HS-5 (cell line): ENCODE measurements around the gene CD4.

Source experiments
- DNase-seq: peaks from one replicate; pipeline ENCODE4 v3.0.0-alpha.2; 2012; ENCODE audit warnings: low read depth

Gene CD4

DNA sequence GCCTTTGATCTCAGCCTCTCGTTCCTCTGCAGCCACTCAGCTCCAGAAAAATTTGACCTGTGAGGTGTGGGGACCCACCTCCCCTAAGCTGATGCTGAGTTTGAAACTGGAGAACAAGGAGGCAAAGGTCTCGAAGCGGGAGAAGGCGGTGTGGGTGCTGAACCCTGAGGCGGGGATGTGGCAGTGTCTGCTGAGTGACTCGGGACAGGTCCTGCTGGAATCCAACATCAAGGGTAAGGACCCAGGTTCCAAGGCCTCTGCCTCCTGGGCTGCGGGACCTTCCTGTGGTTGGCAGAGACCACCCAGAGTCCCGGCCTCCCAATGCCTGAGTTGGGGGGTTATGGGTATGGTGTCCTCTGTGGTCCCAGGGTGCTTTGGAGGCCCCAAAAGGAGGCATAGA, 27.8 kb downstream of the CD4 start:
- DNase-seq, result no peak

DNA sequence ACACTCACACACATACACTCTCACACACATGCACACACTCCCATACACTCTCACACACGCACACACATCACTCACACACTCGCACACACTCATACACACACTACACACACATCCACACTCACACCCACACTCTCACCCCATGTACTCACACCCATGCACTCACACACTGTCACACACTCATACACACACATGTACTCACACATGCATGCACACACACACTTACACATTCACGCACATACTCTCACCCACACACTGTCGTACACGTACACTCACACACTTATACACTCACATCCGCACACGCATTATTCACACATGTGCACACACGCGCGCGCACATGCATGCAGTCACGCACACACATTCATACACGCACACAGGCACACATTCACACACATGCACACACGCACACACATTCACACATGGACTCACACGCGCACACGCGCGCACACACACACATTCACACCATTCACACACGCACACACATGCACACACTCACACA, 28.4 kb downstream of the CD4 start:
- no peak for DNase-seq

DNA sequence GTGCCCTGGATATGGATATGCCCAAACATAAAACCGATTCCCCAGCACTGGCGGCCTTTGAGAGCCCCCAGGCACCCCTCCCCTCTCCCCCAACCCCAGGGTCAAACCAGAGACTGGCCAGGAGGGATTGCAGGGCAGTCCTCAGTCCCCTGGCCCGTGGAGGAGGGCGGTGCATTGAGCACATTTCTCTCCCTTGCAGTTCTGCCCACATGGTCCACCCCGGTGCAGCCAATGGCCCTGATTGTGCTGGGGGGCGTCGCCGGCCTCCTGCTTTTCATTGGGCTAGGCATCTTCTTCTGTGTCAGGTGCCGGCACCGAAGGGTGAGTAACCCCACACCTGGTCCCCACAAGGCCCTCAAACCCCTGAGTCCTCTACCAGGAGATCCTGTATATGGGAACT, 28.9 kb downstream of the CD4 start:
- DNase-seq, result no peak

DNA sequence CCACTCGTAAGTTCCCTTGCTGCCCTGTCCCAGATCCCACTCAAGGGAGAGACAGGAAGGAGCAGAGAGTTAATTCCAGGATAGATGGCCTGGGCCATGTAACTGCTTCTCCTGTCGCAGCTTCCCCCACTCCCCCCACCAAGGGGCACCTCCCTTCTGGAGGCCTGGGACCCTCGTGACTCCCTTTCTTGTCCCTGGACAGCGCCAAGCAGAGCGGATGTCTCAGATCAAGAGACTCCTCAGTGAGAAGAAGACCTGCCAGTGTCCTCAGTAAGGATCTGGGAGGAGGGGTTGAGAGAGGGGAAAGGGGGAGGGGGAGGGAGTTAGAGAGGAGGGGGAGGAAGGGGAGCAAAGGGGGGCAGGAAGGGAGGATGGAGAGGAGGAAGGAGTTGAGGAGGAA, 29.3 kb downstream of the CD4 start:
- DNase-seq, result no peak

- no peak for DNase-seq
Measured at GRCh38 chr12:6819106-6820030, 30.0 kb downstream of the CD4 start.

DNA sequence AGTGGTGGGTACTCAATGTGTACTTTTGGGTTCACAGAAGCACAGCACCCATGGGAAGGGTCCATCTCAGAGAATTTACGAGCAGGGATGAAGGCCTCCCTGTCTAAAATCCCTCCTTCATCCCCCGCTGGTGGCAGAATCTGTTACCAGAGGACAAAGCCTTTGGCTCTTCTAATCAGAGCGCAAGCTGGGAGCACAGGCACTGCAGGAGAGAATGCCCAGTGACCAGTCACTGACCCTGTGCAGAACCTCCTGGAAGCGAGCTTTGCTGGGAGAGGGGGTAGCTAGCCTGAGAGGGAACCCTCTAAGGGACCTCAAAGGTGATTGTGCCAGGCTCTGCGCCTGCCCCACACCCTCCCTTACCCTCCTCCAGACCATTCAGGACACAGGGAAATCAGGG, 30.8 kb downstream of the CD4 start:
- no peak for DNase-seq

- no peak for DNase-seq
Measured at GRCh38 chr12:6821591-6822425, 32.5 kb downstream of the CD4 start, which contains the start of gene GPR162. GPR162 (plus strand) TSS chr12:6821821; CDS start chr12:6823899, 2,078 bp downstream.

DNA sequence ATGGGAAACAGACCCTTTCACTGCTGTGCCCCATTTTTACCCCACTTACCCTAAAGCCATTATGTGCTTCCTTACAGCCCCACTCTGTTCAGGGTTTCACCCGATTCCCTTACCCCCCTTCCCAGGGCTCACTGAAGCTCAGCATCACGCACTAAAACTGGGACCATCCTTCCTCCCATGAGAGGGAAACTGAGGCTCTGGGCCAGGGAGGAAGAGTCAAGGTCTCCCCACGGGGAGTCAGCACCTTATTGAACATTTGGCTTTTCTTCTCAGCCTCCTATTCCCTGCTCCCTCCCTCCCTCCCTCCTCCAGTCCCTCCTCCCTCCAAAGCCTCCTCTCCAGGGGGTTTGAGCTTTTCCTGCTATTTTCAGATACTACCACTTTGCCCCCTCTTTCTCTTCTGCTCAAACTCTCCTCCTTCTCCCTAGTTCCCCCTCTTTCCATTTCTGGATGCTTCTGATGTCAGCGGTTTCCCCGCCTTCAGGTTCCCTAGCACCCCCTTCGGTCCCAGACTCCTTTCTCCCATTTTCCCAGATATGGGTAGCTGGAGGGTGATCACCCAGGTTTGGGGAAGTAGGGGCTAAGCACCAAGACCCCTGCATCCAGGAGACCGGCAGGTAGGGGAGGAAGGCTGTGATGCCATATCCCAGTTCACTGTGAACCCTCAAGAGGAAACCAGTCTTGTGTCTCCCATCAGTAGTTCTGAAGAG, 33.3 kb downstream of the CD4 start:
- DNase-seq, result no peak

- no peak for DNase-seq
Measured at GRCh38 chr12:6823182-6824084, 34.1 kb downstream of the CD4 start.

- no peak for DNase-seq
Measured at GRCh38 chr12:6824085-6824775, 34.9 kb downstream of the CD4 start.

- DNase-seq, result no peak
Measured at GRCh38 chr12:6824901-6825381, 35.6 kb downstream of the CD4 start.

- DNase-seq, result peak; percentile 38
Measured at GRCh38 chr12:6825398-6826124, 36.2 kb downstream of the CD4 start.

GRCh38 chr12:6826125-6826733, 36.9 kb downstream of the CD4 start:
- no peak for DNase-seq

DNA sequence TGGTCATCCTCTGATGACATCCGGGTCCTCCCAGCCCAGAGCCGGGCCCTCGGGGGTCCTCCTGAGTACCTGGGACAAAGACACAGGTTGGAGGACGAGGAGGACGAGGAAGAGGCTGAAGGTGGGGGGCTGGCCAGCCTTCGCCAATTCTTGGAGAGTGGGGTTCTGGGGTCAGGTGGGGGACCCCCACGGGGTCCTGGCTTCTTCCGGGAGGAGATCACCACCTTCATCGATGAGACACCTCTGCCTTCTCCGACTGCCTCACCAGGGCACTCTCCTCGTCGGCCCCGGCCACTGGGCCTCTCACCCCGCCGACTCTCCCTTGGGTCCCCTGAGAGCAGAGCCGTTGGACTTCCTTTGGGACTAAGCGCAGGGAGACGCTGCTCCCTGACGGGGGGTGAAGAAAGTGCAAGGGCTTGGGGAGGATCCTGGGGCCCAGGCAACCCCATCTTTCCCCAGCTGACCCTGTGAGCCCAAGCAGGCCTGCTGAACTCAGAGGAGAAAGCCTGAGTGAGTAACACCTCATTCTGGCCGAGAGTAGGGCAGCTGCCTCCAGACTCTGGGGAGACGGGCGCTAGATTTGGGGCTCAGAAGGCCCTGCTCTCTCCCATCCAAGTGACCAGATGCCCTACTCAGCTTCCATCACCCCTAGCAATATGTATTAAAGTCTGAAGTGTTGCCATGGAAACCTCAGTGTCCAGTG, 37.6 kb downstream of the CD4 start:
- no peak for DNase-seq

DNA sequence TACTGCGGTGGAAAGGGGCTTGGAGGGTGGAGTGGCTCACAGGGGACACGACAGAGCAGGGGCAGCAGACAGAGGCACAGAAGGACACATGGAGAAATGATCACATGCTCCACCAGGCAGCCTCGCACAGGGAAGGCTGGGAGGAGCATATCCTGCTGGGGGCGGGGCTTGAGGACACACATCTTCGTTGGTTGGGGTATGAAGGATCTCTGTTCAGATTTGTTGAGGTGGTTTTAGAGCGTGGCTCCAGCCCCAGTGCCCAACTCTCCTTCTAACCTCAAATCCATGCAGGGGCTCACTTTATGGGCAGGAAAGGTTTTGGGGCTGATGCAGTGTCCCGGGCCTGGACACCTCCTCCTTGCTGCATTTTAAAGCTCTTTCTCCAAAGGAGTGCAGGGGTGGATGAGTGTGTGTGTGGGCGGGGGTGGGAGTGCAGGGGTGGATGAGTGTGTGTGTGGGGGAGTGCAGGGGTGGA, 38.1 kb downstream of the CD4 start:
- peak; percentile 60 for DNase-seq

DNA sequence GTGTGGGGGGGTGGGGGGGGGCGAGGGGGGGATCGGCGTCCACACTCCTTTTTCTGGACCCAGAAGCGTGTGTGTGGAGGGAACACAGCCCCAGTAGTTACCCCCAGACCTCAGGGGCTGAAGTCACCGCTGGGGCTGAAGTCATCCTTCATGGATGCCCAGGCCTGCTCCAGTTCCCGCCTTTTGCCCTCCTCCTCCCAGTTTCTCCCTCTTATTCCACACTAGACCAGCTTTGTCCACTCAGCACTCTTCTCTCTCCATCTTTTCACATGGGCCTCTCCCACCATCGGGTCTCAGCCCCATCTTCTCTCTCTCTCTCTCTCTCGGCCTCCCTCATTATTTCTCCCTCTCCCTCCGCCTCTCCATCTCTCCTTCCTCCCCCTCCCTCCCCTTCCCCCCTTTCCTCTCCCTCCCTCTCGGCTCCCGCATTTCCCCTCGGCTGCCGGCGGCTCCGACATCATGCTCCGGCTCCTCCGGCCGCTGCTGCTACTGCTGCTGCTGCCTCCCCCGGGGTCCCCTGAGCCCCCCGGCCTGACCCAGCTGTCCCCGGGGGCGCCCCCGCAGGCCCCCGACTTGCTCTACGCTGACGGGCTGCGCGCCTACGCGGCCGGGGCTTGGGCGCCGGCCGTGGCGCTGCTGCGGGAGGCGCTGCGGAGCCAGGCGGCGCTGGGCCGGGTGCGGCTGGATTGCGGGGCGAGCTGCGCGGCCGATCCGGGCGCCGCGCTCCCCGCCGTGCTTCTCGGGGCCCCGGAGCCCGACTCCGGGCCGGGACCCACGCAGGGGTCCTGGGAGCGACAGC, 38.9 kb downstream of the CD4 start, which contains the start of gene P3H3:
TSS of gene P3H3 (plus strand) at position 426 of the 799 bp plus-strand sequence. CDS start at position 460, 34 bp downstream.
- DNase-seq, result no peak

- no peak for DNase-seq
Measured at GRCh38 chr12:6828781-6829535, 39.6 kb downstream of the CD4 start.
